GM18511 (cell line): ENCODE results near the gene FMO1.
"Not testable (repeated sequence)": the region's sequence is repeated elsewhere in the genome, so short reads cannot be mapped to it uniquely, and the experiment has no call there.

Experiments
- ATAC-seq: cut with Tn5 transposase; IDR thresholded peaks from one replicate; pipeline ENCODE4 v1.9.1; 2021; ENCODE audit warnings: mild to moderate bottlenecking, moderate library complexity; ENCODE audit not compliant: unreplicated experiment

Gene FMO1

GRCh38 chr1:171279234-171279633 lies 30.9 kb downstream of the FMO1 start:
- ATAC-seq = no peak

GRCh38 chr1:171279678-171280077 lies 31.4 kb downstream of the FMO1 start:
- ATAC-seq = no peak

- ATAC-seq = no peak
Measured at GRCh38 chr1:171280599-171280998, 32.3 kb downstream of the FMO1 start.

GRCh38 chr1:171286032-171286705 lies 37.9 kb downstream of the FMO1 start:
- peak; percentile 78 for ATAC-seq

- no peak for ATAC-seq
Measured at GRCh38 chr1:171290621-171291020, 42.3 kb downstream of the FMO1 start.

GRCh38 chr1:171292799-171293198 lies 44.5 kb downstream of the FMO1 start:
- ATAC-seq = no peak

GRCh38 chr1:171295383-171295782 lies 47.1 kb downstream of the FMO1 start:
- not testable (repeated sequence) for ATAC-seq

GRCh38 chr1:171295821-171296220 lies 47.5 kb downstream of the FMO1 start:
- ATAC-seq = no peak

GRCh38 chr1:171296897-171297296 lies 48.6 kb downstream of the FMO1 start:
- ATAC-seq = no peak

GRCh38 chr1:171298696-171299095 lies 50.4 kb downstream of the FMO1 start:
- no peak for ATAC-seq

- ATAC-seq = no peak
Measured at GRCh38 chr1:171299342-171299741, 51.0 kb downstream of the FMO1 start.

GRCh38 chr1:171300401-171300800 lies 52.1 kb downstream of the FMO1 start:
- ATAC-seq = no peak

GRCh38 chr1:171310661-171311087 lies 62.4 kb downstream of the FMO1 start:
- no peak for ATAC-seq

- ATAC-seq = no peak
Measured at GRCh38 chr1:171311771-171312558, 63.7 kb downstream of the FMO1 start.

GRCh38 chr1:171313319-171313834 lies 65.1 kb downstream of the FMO1 start:
- peak; percentile 73 for ATAC-seq

- peak; percentile 99 for ATAC-seq
Measured at GRCh38 chr1:171313835-171314320, 65.6 kb downstream of the FMO1 start, which contains the start of gene FMO4. FMO4 (plus strand) TSS chr1:171314183; CDS start chr1:171319826, 5,643 bp downstream.

GRCh38 chr1:171329251-171329650 lies 81.0 kb downstream of the FMO1 start:
- ATAC-seq = no peak

GRCh38 chr1:171334024-171334640 lies 85.8 kb downstream of the FMO1 start:
- no peak for ATAC-seq
